ENCODE data around the gene SP140. TPM values are rescaled to one million over a fixed set of nuclear protein-coding genes. Genes with fewer than 3 reads are reported as not detected.
"Not testable (repeated sequence)": the region's sequence is repeated elsewhere in the genome, so short reads cannot be mapped to it uniquely, and the experiment has no call there.

The SP140 gene
- total and polyA plus RNA-seq, 2 of the 8 experiments (the other 6 are each of a cell fraction or from before 2014, with no cell fraction given), result 0.23 to 1.3 TPM

- H3K56ac ChIP-seq (replicated peaks; ENCODE audit: insufficient read length, low read depth, low read length); POLR2A ChIA-PET (ENCODE audit: partially characterized antibody); H3K23ac ChIP-seq (ENCODE audit: insufficient read length); H3K23me2 ChIP-seq (ENCODE audit: low read depth, low read length); H4K20me1 ChIP-seq (replicated peaks in 1 of 2; ENCODE audit: control insufficient read depth in 1 of 2, insufficient read depth in 2 of 2, low read length in 2 of 2); H2BK120ac ChIP-seq (replicated peaks; ENCODE audit: low read depth, low read length); H4K8ac ChIP-seq (ENCODE audit: extremely low read depth, insufficient read depth, low read length); H3K4me3 ChIP-seq (ENCODE audit: extremely low read depth in 1 of 4, insufficient read depth in 2 of 4, low read depth in 3 of 4, low read length in 4 of 4); H3K79me1 ChIP-seq (ENCODE audit: low read depth, low read length); H2BK5ac ChIP-seq (ENCODE audit: low read depth, low read length); H4K91ac ChIP-seq (replicated peaks; ENCODE audit: insufficient read length, low read length); H3K18ac ChIP-seq (ENCODE audit: extremely low read depth, low read length); H3K14ac ChIP-seq (ENCODE audit: insufficient read length); H3K9ac ChIP-seq (replicated peaks in 1 of 4; ENCODE audit: extremely low read depth in 1 of 4, low read depth in 3 of 4, low read length in 3 of 4); H3K36me3 ChIP-seq (ENCODE audit: control insufficient read depth in 2 of 4, insufficient read depth in 4 of 4, low read length in 3 of 4); H4K5ac ChIP-seq (ENCODE audit: insufficient read length, low read depth, low read length); H3K27me3 ChIP-seq (replicated peaks in 1 of 4; ENCODE audit: control insufficient read depth in 3 of 4, extremely low read depth in 1 of 4, insufficient read depth in 3 of 4, low read length in 3 of 4); H3K79me2 ChIP-seq (ENCODE audit: control insufficient read depth in 1 of 2, insufficient read depth in 2 of 2, low read length in 2 of 2); H2BK12ac ChIP-seq (ENCODE audit: low read depth, low read length); H3K4me2 ChIP-seq (ENCODE audit: insufficient read depth in 1 of 2, low read depth in 2 of 2, low read length in 2 of 2); DNase-seq (ENCODE audit: low read depth in 1 of 2, low spot score in 2 of 2); H3K4ac ChIP-seq (replicated peaks; ENCODE audit: insufficient read length, low read depth, low read length); H2BK20ac ChIP-seq (ENCODE audit: low read length); H2AK5ac ChIP-seq (ENCODE audit: low read depth, low read length); H3K4me1 ChIP-seq (replicated peaks in 1 of 4; ENCODE audit: control insufficient read depth in 3 of 4, insufficient read depth in 4 of 4, low read length in 3 of 4); H3K27ac ChIP-seq (ENCODE audit: low read depth, low read length); H3K9me3 ChIP-seq (ENCODE audit: insufficient read depth in 2 of 2, low read depth in 1 of 2, low read length in 1 of 2); H2BK15ac ChIP-seq (ENCODE audit: low read length); FAIRE-seq: not testable (repeated sequence)
- H2AFZ ChIP-seq (ENCODE audit: low read length), result peak overlapping the region; percentile 32; the same call in 1 of the 2 replicates
- 82% methylated on average over 4 of the region's 4 CpGs; no CpG with 5 or more reads in 1 of the 2 experiments for WGBS, 2 experiments (ENCODE audit: extremely low coverage in 1 of 2, insufficient coverage in 1 of 2, insufficient read length in 1 of 2, insufficient replicate concordance in 2 of 2, low coverage in 1 of 2, low lambda C conversion rate in 2 of 2, missing lambda C conversion rate in 1 of 2)
- TF ChIP-seq BACH1 (IDR thresholded peaks at IDR 0.05; ENCODE audit: low read length), result 0 out of 2 replicates have a peak, but pooled peaks have one; percentile 24
- CTCF ChIA-PET (ENCODE audit: partially characterized antibody), result interaction anchor here (1.6 kb wide), 1 partner anchor 197 kb away, joined by 5 read pairs; no protein-coding TSS in a partner anchor
Observed at GRCh38 chr2:230264945-230265344, 39.4 kb downstream of the SP140 start.
